Glutamatergic neuron (in vitro differentiated cells): Measurements from ENCODE around the gene SMAD5. TPM values are rescaled to one million over a fixed set of nuclear protein-coding genes. Genes with fewer than 3 reads are reported as not detected.

Experiments used
- DNase-seq: peaks from one replicate; pipeline ENCODE4 v3.0.0; 2022
- H3K27ac Mint-ChIP-seq: one replicate; pipeline ENCODE4 v1.8.0; 2020; ENCODE audit warnings: mild to moderate bottlenecking, mixed read lengths, inconsistent platforms; ENCODE audit not compliant: unreplicated experiment
- H3K27me3 Mint-ChIP-seq: one replicate; pipeline ENCODE4 v1.8.0; 2020; ENCODE audit warnings: mild to moderate bottlenecking, moderate library complexity, mixed read lengths, inconsistent platforms; ENCODE audit not compliant: unreplicated experiment
- H3K36me3 Mint-ChIP-seq: one replicate; pipeline ENCODE4 v1.8.0; 2020; ENCODE audit warnings: mild to moderate bottlenecking, mixed read lengths, inconsistent platforms; ENCODE audit not compliant: unreplicated experiment
- H3K4me1 Mint-ChIP-seq: one replicate; pipeline ENCODE4 v1.8.0; 2020; ENCODE audit warnings: mild to moderate bottlenecking, low read depth, mixed read lengths, inconsistent platforms; ENCODE audit not compliant: unreplicated experiment
- H3K4me3 Mint-ChIP-seq: one replicate; pipeline ENCODE4 v1.8.0; 2020; ENCODE audit warnings: mild to moderate bottlenecking, mixed read lengths, inconsistent platforms; ENCODE audit not compliant: unreplicated experiment
- H3K9me3 Mint-ChIP-seq: one replicate; pipeline ENCODE4 v1.8.0; 2020; ENCODE audit warnings: mild to moderate bottlenecking, moderate library complexity, mixed read lengths, inconsistent platforms; ENCODE audit not compliant: unreplicated experiment
- total RNA-seq: library from RNA; stranded (reverse); fragmentation: NEBNext Ultra II Directional; extraction: Animal tissue kit (Norgen Biotek cat#: 25700); gene quantifications from one replicate; pipeline ENCODE4 v1.2.1, GENCODE V29; 2021; ENCODE audit not compliant: unreplicated experiment
- TF ChIP-seq, protein P1 (sequence below): fragments of 200-600 bp; sonication (generic); IDR thresholded peaks from one replicate; pipeline ENCODE4 v1.5.0; 2021; ENCODE audit not compliant: partially characterized antibody, unreplicated experiment

Gene SMAD5
- total RNA-seq, 1 donor from 2014 or later: 36.9 TPM

DNA sequence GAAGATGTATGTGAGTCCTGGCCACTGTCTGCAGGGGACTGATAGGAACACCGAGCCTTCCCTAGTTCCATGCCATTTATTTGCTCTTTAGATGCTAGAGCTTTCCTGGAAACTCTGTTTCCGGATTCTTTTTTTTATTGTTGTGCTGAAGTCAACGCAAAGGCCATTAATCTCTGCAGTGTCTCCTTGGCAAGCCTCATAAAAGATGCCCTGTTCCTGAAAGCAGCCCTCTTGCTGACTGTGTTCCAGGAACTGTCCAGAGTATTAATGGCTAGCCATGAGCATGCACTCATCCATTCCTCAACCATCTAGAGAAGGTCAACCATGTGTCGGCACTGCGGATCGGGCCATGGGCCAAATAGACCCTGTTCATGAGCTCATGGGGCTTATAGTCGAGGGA lies 42.9 kb upstream of the SMAD5 start:
- no peaks in the 10 kb centered on the region for H3K9me3 Mint-ChIP-seq
- no peaks in the 10 kb centered on the region for H3K36me3 Mint-ChIP-seq
- H3K27me3 Mint-ChIP-seq: no peaks in the 10 kb centered on the region
- no peaks in the 10 kb centered on the region for H3K4me1 Mint-ChIP-seq
- TF ChIP-seq, protein P1, sequence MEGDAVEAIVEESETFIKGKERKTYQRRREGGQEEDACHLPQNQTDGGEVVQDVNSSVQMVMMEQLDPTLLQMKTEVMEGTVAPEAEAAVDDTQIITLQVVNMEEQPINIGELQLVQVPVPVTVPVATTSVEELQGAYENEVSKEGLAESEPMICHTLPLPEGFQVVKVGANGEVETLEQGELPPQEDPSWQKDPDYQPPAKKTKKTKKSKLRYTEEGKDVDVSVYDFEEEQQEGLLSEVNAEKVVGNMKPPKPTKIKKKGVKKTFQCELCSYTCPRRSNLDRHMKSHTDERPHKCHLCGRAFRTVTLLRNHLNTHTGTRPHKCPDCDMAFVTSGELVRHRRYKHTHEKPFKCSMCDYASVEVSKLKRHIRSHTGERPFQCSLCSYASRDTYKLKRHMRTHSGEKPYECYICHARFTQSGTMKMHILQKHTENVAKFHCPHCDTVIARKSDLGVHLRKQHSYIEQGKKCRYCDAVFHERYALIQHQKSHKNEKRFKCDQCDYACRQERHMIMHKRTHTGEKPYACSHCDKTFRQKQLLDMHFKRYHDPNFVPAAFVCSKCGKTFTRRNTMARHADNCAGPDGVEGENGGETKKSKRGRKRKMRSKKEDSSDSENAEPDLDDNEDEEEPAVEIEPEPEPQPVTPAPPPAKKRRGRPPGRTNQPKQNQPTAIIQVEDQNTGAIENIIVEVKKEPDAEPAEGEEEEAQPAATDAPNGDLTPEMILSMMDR: no peak
- no peak overlapping the region for H3K27ac Mint-ChIP-seq
- DNase-seq: no peak
- H3K4me3 Mint-ChIP-seq: no peak overlapping the region

DNA sequence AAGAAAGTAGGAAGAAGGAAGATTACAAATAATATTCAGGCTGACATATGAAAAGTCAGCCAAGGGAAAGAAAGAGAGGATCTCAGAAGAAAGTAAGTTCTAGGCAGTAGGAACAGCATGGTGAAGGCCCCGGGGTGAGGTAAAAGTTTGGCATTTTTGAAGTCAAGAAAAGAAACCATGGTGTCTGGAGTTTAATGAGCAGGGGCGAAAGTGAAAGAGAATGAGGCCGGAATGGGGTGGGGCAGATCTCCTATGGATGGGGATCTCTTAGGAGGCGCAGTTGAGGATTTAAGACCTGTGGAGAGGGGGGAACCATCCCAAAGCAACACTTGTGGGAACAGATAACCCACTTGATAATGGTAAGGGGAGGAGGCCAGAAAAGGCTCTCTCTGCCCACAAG lies 42.3 kb upstream of the SMAD5 start:
- no peaks in the 10 kb centered on the region for H3K4me1 Mint-ChIP-seq
- H3K36me3 Mint-ChIP-seq: no peaks in the 10 kb centered on the region
- H3K27me3 Mint-ChIP-seq: no peaks in the 10 kb centered on the region
- H3K4me3 Mint-ChIP-seq: no peak overlapping the region
- DNase-seq: no peak
- TF ChIP-seq, protein P1: no peak
- no peak overlapping the region for H3K27ac Mint-ChIP-seq
- H3K9me3 Mint-ChIP-seq: no peaks in the 10 kb centered on the region

DNA sequence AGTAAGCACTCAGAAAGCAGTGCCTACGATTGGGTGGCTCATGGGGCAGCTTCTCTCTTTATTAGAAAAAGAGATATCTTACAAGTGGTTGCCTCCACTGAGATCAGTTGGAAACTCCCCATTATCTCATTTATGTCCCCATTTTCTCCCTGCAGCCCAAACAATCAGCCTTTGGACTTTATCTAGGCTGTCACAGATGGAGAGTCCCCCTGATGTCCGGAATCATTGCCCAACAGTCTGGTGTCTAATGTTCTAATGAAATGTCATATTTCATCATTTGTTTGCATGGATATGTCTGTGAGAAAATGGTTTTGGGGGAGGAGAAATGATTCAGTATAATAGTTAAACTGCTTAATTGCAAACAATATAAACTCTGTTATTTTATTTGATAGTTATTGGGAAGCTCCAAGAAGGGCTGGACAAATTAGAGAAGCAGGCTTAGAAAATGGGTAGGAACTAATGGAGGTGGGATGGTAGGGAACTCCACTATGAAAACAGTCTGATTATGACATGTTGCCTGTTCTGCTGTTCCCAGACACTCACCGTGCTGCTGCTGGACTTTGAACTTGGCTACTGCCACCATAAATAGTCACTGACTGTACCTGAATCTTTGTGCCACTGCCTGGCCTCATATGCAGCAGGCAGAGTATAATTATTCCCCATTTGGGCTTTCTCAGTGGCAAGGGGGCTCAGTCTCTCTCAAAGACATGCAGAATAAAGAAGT lies 38.3 kb upstream of the SMAD5 start:
- Mint-ChIP-seq H3K36me3 (no peaks in the 10 kb centered on the region), H3K27me3 (no peaks in the 10 kb centered on the region), H3K4me1 (no peaks in the 10 kb centered on the region), H3K4me3 (no peak overlapping the region), H3K27ac (no peak overlapping the region), H3K9me3 (no peaks in the 10 kb centered on the region)
- TF ChIP-seq, protein P1: no peak
- DNase-seq: no peak

DNA sequence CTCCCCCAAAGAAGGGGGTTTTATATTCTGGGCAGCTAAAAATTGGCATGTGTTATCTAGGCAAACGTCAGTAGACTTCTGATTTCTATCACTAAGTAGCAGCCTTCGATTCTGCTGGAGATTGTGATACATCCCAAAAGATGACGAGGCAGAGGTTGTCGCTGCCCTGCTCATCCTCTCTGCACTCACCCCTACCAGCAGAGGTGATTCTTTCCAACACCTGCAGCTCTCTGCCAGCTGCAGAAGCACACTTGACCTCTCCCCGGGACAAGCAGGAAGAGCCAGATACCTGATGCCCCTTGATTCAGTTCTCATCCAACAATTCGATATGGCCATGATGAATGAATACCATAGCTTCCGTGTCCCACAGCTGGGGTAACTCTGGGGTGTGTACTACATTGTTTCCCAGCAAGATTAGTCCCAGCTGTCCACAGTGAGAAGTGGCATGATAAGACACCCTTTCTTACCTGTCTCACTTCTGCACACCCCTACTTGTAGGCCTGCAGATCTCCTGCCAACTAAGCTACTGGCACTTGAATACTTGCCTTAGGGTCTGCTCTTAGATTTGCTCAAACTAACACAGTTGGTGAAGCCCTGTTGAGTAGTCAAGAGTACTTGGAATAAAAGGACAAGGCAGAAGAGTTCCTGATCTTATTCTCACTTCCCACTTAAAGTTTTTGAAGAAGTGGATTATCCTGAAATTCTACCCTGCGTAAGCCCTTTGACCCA lies 37.6 kb upstream of the SMAD5 start:
- Mint-ChIP-seq H3K4me1 (no peaks in the 10 kb centered on the region), H3K27me3 (no peaks in the 10 kb centered on the region), H3K4me3 (no peak overlapping the region), H3K36me3 (no peaks in the 10 kb centered on the region), H3K27ac (no peak overlapping the region), H3K9me3 (no peaks in the 10 kb centered on the region)
- DNase-seq: no peak
- TF ChIP-seq, protein P1: no peak

DNA sequence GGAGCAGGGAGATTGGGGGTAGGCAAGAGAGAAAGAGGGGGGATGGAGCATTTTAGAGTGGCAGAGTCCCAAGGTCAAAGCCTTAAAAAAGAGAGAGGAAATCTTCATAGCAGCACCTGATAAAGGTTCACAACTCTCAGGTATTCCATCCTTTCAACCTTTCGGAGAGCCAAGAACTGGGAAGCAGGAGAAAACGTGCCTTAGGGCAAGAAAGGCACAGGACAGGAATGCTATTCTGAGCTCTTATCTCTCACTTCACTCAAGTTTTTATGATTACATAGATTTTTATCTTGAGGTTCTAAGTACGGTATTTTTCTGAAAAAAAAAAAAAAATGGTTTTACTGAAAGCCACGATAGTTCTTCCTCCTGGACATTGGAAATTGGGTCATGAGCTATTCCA lies 34.5 kb upstream of the SMAD5 start:
- TF ChIP-seq, protein P1: no peak
- Mint-ChIP-seq H3K4me3 (no peak overlapping the region), H3K4me1 (no peaks in the 10 kb centered on the region), H3K27me3 (no peaks in the 10 kb centered on the region), H3K36me3 (no peaks in the 10 kb centered on the region), H3K27ac (no peak overlapping the region), H3K9me3 (no peaks in the 10 kb centered on the region)
- DNase-seq: no peak
